Activated CD4-positive, alpha-beta T cell treated with anti-CD3 and anti-CD28 coated beads, Interleukin-10, Interleukin-2, amounts not matched to agents 100 ng/mL and 50 ng/mL, durations not matched to agents 16 hours and 8 hours (primary cell): ENCODE measurements around the gene PIGU.

Source experiments
- DNase-seq: peaks from one replicate; pipeline ENCODE4 v3.0.0-alpha.2; 2020

PIGU gene

GRCh38 chr20:34654207-34654744 is 22.6 kb downstream of the PIGU start:
- no peak for DNase-seq

GRCh38 chr20:34651200-34651599 is 25.7 kb downstream of the PIGU start:
- DNase-seq = no peak

GRCh38 chr20:34647737-34648136 is 29.2 kb downstream of the PIGU start:
- no peak for DNase-seq

GRCh38 chr20:34644951-34645350 is 31.9 kb downstream of the PIGU start:
- DNase-seq = no peak

- no peak for DNase-seq
These were observed 32.5 kb downstream of the PIGU start for GRCh38 chr20:34644345-34644744.

GRCh38 chr20:34643928-34644327 is 33.0 kb downstream of the PIGU start:
- no peak for DNase-seq

GRCh38 chr20:34642009-34642408 is 34.9 kb downstream of the PIGU start:
- DNase-seq = no peak

GRCh38 chr20:34639755-34640222 is 37.1 kb downstream of the PIGU start:
- DNase-seq = no peak

- DNase-seq = no peak
These were observed 38.4 kb downstream of the PIGU start for GRCh38 chr20:34638532-34638931.

GRCh38 chr20:34638039-34638292 is 38.9 kb downstream of the PIGU start:
- DNase-seq = no peak

GRCh38 chr20:34637245-34638038 is 39.5 kb downstream of the PIGU start:
- no peak for DNase-seq

- DNase-seq = no peak
These were observed 40.2 kb downstream of the PIGU start for GRCh38 chr20:34636648-34637047.

GRCh38 chr20:34634392-34634791 is 42.5 kb downstream of the PIGU start:
- no peak for DNase-seq

- no peak for DNase-seq
These were observed 43.9 kb downstream of the PIGU start for GRCh38 chr20:34632870-34633452.

GRCh38 chr20:34629904-34630303 is 47.0 kb downstream of the PIGU start:
- DNase-seq = no peak

GRCh38 chr20:34629342-34629741 is 47.5 kb downstream of the PIGU start:
- no peak for DNase-seq

- no peak for DNase-seq
These were observed 48.9 kb downstream of the PIGU start for GRCh38 chr20:34628026-34628425.

GRCh38 chr20:34627458-34627857 is 49.4 kb downstream of the PIGU start:
- DNase-seq = no peak

GRCh38 chr20:34626992-34627391 is 49.9 kb downstream of the PIGU start:
- DNase-seq = no peak

GRCh38 chr20:34624629-34625028 is 52.3 kb downstream of the PIGU start:
- DNase-seq = no peak

- DNase-seq = no peak
These were observed 54.0 kb downstream of the PIGU start for GRCh38 chr20:34622821-34623451.

- DNase-seq = peak; percentile 42
These were observed 55.2 kb downstream of the PIGU start for GRCh38 chr20:34621383-34622367.

GRCh38 chr20:34621036-34621343 is 55.9 kb downstream of the PIGU start:
- DNase-seq = no peak
